ENCODE results near the gene ZNF646.

GRCh38 chr16:31110106-31111034, 36.1 kb downstream of the ZNF646 start:
- no peak for TF ChIP-seq CTCF (IDR thresholded peaks at IDR 0.05)
- no peak for TF ChIP-seq POLR2A (IDR thresholded peaks at IDR 0.05)

Measured in testis (tissue), 2 donors.